PFSK-1 (cell line): Measurements from ENCODE around the gene PTPN14.

Experiments used
- POLR2AphosphoS5 ChIP-seq: IDR thresholded peaks from 2 replicates; pipeline ENCODE4 v1.6.1; 2012; ENCODE audit warnings: low read depth, mild to moderate bottlenecking, control low read depth, low read length, moderate library complexity
- REST ChIP-seq, 2 experiments: IDR thresholded peaks; 2 replicates each; pipeline versions ENCODE4 v1.6.1 to v1.8.0; 2011 to 2012; ENCODE audit warnings: low read depth in 2 of 2, low read length in 2 of 2, control low read depth in 1 of 2, inconsistent platforms in 1 of 2, mild to moderate bottlenecking in 1 of 2, moderate library complexity in 1 of 2; ENCODE audit not compliant: insufficient read depth in 1 of 2
- SIN3A ChIP-seq: IDR thresholded peaks from 2 replicates; pipeline ENCODE4 v1.6.1; 2012; ENCODE audit warnings: mild to moderate bottlenecking, low read length, moderate library complexity, borderline replicate concordance; ENCODE audit not compliant: insufficient read depth
- TAF1 ChIP-seq: IDR thresholded peaks from 2 replicates; pipeline ENCODE4 v1.6.1; 2012; ENCODE audit warnings: low read length, control low read depth, borderline replicate concordance; ENCODE audit not compliant: insufficient read depth

GRCh38 chr1:214505134-214505533, 46.3 kb downstream of the PTPN14 start:
- TF ChIP-seq POLR2AphosphoS5 (no peak), TAF1 (no peak), SIN3A (no peak), REST (IDR thresholded peaks at IDR 0.05; ENCODE audit: insufficient read depth in 1 of 2, low read depth in 2 of 2, low read length in 2 of 2) (no peak)
